Measurements from ENCODE around the gene FRMD3.

GRCh38 chr9:83535736-83536135, 2.5 kb downstream of the FRMD3 start:
- TF ChIP-seq CTCF (IDR thresholded peaks at IDR 0.05; ENCODE audit: low read depth, low read length) (no peak), POLR2A (IDR thresholded peaks at IDR 0.05; ENCODE audit: extremely low read depth, insufficient read length) (no peak)
- TF ChIP-seq, protein P1, sequence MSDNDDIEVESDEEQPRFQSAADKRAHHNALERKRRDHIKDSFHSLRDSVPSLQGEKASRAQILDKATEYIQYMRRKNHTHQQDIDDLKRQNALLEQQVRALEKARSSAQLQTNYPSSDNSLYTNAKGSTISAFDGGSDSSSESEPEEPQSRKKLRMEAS (IDR thresholded peaks at IDR 0.05; ENCODE audit: low read depth, low read length): no peak

All from NB4 (cell line).